Ishikawa (cell line): ENCODE results near the gene ZNF782.
A peak's percentile ranks its signal among the peaks of the same experiment; 100 is the strongest.

Experiments used
- CEBPB ChIP-seq: IDR thresholded peaks from 2 replicates; pipeline ENCODE4 v1.6.1; 2012
- CREB1 ChIP-seq: IDR thresholded peaks from 2 replicates; pipeline ENCODE4 v1.6.1; 2012; ENCODE audit warnings: low read depth
- EGR1 ChIP-seq: IDR thresholded peaks from 2 replicates; pipeline ENCODE4 v1.6.1; 2012
- EP300 ChIP-seq: IDR thresholded peaks from 2 replicates; pipeline ENCODE4 v1.6.1; 2012; ENCODE audit warnings: borderline replicate concordance
- FOXM1 ChIP-seq: IDR thresholded peaks from 2 replicates; pipeline ENCODE4 v1.6.1; 2012; ENCODE audit warnings: low read depth, borderline replicate concordance
- NFIC ChIP-seq: IDR thresholded peaks from 2 replicates; pipeline ENCODE4 v1.6.1; 2012
- RAD21 ChIP-seq: IDR thresholded peaks from 2 replicates; pipeline ENCODE4 v1.6.1; 2012; ENCODE audit warnings: low read depth
- TAF1 ChIP-seq: IDR thresholded peaks from 2 replicates; pipeline ENCODE4 v1.6.1; 2012; ENCODE audit warnings: low read depth, mild to moderate bottlenecking
- TCF12 ChIP-seq: IDR thresholded peaks from 2 replicates; pipeline ENCODE4 v1.6.1; 2012; ENCODE audit warnings: low read depth
- TEAD4 ChIP-seq: IDR thresholded peaks from 2 replicates; pipeline ENCODE4 v1.6.1; 2012
- YY1 ChIP-seq: IDR thresholded peaks from 2 replicates; pipeline ENCODE4 v1.6.1; 2012; ENCODE audit warnings: low read depth
- ZBTB7A ChIP-seq: IDR thresholded peaks from 2 replicates; pipeline ENCODE4 v1.6.1; 2012; ENCODE audit warnings: low read depth
- TF ChIP-seq, protein P1 (sequence below): IDR thresholded peaks from 2 replicates; pipeline ENCODE4 v1.6.1; 2012
- TF ChIP-seq, protein P2 (sequence below): IDR thresholded peaks from 2 replicates; pipeline ENCODE4 v1.6.1; 2012
- TF ChIP-seq, protein P3 (sequence below): IDR thresholded peaks from 2 replicates; pipeline ENCODE4 v1.6.1; 2012; ENCODE audit warnings: low read depth, mild to moderate bottlenecking

The ZNF782 gene

DNA sequence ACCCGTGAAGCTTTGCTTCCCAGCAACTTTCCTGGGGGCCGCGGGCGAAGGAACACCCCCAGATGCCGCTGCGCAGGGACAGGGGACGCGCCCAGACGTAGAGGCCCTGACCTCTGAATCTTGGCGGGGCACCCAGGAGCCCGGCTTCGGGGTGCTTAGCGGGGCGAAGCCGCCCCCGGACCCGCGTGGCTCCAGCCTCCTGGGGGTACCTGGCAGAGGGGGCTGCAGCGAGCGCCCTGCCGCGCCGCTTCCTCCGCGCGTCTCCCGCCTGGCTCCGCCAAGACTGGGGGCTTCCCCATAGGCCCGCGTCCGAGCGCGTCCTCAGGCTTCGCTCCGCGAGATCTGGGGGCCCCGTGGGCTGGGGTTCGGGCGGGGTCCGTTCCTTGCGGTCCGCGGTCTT, 23.0 kb upstream of the ZNF782 start:
- TF ChIP-seq, protein P1, sequence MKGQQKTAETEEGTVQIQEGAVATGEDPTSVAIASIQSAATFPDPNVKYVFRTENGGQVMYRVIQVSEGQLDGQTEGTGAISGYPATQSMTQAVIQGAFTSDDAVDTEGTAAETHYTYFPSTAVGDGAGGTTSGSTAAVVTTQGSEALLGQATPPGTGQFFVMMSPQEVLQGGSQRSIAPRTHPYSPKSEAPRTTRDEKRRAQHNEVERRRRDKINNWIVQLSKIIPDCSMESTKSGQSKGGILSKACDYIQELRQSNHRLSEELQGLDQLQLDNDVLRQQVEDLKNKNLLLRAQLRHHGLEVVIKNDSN, result no peak
- TF ChIP-seq YY1 (no peak), CREB1 (no peak), ZBTB7A (no peak), CEBPB (no peak), NFIC (no peak), EP300 (no peak)

DNA sequence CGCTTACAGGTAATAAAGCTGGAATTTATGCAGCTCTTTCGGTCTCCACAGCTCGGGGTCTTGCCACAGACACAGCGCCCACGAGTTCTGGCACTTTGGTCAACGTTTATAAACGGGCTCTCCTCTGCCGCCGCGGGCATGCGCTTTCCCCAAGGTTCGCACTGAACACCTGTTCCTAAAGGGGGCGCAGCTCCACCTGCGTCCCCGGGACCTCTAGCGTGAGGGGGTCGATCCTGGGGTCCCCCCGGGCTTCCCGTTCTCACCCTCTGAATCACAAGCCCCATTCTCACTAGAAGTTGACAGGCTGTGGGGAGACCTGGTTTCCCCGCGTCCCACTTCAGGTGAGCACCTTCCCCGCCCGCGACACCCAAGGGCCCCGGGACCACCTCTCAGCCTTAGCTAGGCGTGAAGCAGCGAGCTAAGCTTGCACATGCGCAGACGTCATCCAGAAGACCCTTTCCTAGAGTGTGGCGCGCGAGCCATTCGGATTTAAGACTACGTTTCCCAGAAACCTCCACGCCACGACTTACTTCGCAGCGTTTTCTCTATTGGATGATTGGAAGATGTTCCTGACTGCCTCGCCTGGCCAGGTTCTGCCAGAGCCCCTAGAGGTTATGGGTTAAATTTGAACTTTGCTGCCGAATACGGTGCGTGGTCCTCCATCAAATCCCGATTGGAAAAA, 21.3 kb upstream of the ZNF782 start:
- TF ChIP-seq TCF12 (peak; percentile 10; the same call in 1 of the 2 replicates), TAF1 (peak; percentile 30; the same call in 1 of the 2 replicates), YY1 (peak; percentile 23; the same call in 1 of the 2 replicates), EP300 (no peak), ZBTB7A (peak; percentile 99), RAD21 (peak; percentile 16; the same call in 1 of the 2 replicates)
- TF ChIP-seq, protein P2, sequence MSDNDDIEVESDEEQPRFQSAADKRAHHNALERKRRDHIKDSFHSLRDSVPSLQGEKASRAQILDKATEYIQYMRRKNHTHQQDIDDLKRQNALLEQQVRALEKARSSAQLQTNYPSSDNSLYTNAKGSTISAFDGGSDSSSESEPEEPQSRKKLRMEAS, result peak; percentile 30
- TF ChIP-seq, protein P3, sequence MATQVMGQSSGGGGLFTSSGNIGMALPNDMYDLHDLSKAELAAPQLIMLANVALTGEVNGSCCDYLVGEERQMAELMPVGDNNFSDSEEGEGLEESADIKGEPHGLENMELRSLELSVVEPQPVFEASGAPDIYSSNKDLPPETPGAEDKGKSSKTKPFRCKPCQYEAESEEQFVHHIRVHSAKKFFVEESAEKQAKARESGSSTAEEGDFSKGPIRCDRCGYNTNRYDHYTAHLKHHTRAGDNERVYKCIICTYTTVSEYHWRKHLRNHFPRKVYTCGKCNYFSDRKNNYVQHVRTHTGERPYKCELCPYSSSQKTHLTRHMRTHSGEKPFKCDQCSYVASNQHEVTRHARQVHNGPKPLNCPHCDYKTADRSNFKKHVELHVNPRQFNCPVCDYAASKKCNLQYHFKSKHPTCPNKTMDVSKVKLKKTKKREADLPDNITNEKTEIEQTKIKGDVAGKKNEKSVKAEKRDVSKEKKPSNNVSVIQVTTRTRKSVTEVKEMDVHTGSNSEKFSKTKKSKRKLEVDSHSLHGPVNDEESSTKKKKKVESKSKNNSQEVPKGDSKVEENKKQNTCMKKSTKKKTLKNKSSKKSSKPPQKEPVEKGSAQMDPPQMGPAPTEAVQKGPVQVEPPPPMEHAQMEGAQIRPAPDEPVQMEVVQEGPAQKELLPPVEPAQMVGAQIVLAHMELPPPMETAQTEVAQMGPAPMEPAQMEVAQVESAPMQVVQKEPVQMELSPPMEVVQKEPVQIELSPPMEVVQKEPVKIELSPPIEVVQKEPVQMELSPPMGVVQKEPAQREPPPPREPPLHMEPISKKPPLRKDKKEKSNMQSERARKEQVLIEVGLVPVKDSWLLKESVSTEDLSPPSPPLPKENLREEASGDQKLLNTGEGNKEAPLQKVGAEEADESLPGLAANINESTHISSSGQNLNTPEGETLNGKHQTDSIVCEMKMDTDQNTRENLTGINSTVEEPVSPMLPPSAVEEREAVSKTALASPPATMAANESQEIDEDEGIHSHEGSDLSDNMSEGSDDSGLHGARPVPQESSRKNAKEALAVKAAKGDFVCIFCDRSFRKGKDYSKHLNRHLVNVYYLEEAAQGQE, result no peak

DNA sequence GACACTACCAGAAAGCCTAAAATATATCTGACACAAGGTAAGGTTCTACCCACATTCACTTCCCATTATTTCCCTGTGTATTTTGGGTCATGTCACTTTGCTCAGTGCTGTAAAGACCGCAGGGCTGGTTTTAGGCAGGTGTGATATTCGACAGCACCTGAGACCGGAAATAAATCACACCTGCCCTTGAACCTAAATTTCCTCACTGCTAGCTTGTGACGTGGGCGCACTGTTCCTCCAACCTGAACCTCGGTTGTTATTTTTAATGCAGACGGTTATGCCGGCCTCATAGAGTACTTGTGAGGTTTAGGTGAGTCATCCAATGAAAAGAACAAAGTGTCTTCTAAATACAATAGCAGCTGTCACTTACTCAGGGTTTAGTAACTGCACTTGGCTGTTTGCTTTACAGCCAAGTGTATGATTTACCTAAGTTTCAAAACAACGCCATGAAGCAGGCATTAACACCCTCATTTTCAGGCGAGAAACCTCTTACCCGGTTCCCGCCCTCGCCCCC, 20.7 kb upstream of the ZNF782 start:
- TF ChIP-seq CREB1, result no peak
- TF ChIP-seq NFIC, result no peak
- no peak for TF ChIP-seq TEAD4
- TF ChIP-seq EGR1, result no peak
- TF ChIP-seq YY1, result no peak
- no peak for TF ChIP-seq FOXM1
- TF ChIP-seq CEBPB, result no peak
- no peak for TF ChIP-seq TAF1
- TF ChIP-seq, protein P1, result no peak
- TF ChIP-seq, protein P2, result no peak
- TF ChIP-seq EP300, result no peak
- TF ChIP-seq RAD21, result no peak
- no peak for TF ChIP-seq ZBTB7A
- TF ChIP-seq, protein P3, result no peak
- no peak for TF ChIP-seq TCF12

DNA sequence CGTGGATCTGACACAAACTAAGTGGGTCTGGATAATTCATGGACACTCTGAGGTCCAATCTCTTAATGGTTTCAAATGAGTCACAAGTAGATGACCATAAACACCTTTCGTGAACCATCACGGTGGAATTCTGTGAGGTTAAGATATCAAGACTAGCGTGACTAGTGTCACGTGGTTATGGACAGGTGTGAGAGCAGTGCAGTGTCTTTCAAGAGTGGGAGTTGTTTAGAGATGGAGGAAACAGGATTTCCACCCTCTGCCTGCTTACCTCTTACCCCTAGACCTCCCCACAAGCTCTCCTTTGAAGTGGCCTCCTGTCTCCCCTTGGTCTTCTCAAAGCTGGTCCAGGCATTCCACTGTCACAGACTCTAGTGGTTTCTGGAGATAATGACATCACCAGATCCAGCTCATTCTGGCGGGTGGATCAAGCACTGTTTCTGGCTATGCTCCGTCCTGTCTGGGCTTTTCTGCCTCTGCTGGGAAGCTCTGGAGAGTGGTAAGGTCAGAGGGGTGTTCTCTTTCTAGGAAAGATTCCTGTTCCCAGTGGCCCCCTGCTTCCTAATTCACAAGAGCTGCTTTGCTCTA, 20.0 kb upstream of the ZNF782 start:
- no peak for TF ChIP-seq CEBPB
- TF ChIP-seq, protein P1, result no peak
- TF ChIP-seq EGR1, result no peak
- no peak for TF ChIP-seq NFIC
- no peak for TF ChIP-seq RAD21
- TF ChIP-seq FOXM1, result no peak
- TF ChIP-seq TAF1, result no peak
- no peak for TF ChIP-seq YY1
- no peak for TF ChIP-seq ZBTB7A
- TF ChIP-seq, protein P3, result no peak
- no peak for TF ChIP-seq TEAD4
- TF ChIP-seq CREB1, result no peak
- TF ChIP-seq TCF12, result no peak
- TF ChIP-seq EP300, result no peak
- TF ChIP-seq, protein P2, result no peak
